ENCODE measurements around the gene VSTM4.

Gene VSTM4

GRCh38 chr10:49160814-49161213, 45.5 kb upstream of the VSTM4 start:
- DNase-seq (ENCODE audit: low read depth in 1 of 2, low spot score in 1 of 2), result no peak
- no peak for TF ChIP-seq POLR2AphosphoS5 (IDR thresholded peaks at IDR 0.05; ENCODE audit: low read depth)
- TF ChIP-seq REST (IDR thresholded peaks at IDR 0.05; ENCODE audit: insufficient replicate concordance, low read depth), result no peak
- TF ChIP-seq CTCF (IDR thresholded peaks at IDR 0.05; ENCODE audit: insufficient read depth, low read length), result no peak
- TF ChIP-seq SPI1 (IDR thresholded peaks at IDR 0.05; ENCODE audit: borderline replicate concordance, low read depth), result no peak
- no peak for TF ChIP-seq GABPA (IDR thresholded peaks at IDR 0.05; ENCODE audit: low read depth)
- no peak overlapping the region for H3K4me3 ChIP-seq (replicated peaks; ENCODE audit: insufficient read depth, low read length)
- no peak overlapping the region for H3K27ac ChIP-seq (replicated peaks)
- H3K27me3 ChIP-seq (ENCODE audit: insufficient read depth, poor library complexity, severe bottlenecking), result no peaks in the 10 kb centered on the region

- Histone ChIP-seq H3K27me3 (ENCODE audit: insufficient read depth, poor library complexity, severe bottlenecking) (no peaks in the 10 kb centered on the region), H3K4me3 (replicated peaks; ENCODE audit: insufficient read depth, low read length) (no peak overlapping the region), H3K27ac (replicated peaks) (no peak overlapping the region)
- no peak for DNase-seq (ENCODE audit: low read depth in 1 of 2, low spot score in 1 of 2)
- TF ChIP-seq POLR2AphosphoS5 (IDR thresholded peaks at IDR 0.05; ENCODE audit: low read depth) (no peak), SPI1 (IDR thresholded peaks at IDR 0.05; ENCODE audit: borderline replicate concordance, low read depth) (no peak), CTCF (IDR thresholded peaks at IDR 0.05; ENCODE audit: insufficient read depth, low read length) (no peak), GABPA (IDR thresholded peaks at IDR 0.05; ENCODE audit: low read depth) (no peak), REST (IDR thresholded peaks at IDR 0.05; ENCODE audit: insufficient replicate concordance, low read depth) (no peak)
Observed at GRCh38 chr10:49160110-49160509, 44.8 kb upstream of the VSTM4 start.

GRCh38 chr10:49158915-49159314, 43.6 kb upstream of the VSTM4 start:
- Histone ChIP-seq H3K27me3 (ENCODE audit: insufficient read depth, poor library complexity, severe bottlenecking) (no peaks in the 10 kb centered on the region), H3K4me3 (replicated peaks; ENCODE audit: insufficient read depth, low read length) (no peak overlapping the region), H3K27ac (replicated peaks) (no peak overlapping the region)
- TF ChIP-seq SPI1 (IDR thresholded peaks at IDR 0.05; ENCODE audit: borderline replicate concordance, low read depth) (no peak), REST (IDR thresholded peaks at IDR 0.05; ENCODE audit: insufficient replicate concordance, low read depth) (no peak), POLR2AphosphoS5 (IDR thresholded peaks at IDR 0.05; ENCODE audit: low read depth) (no peak), CTCF (IDR thresholded peaks at IDR 0.05; ENCODE audit: insufficient read depth, low read length) (no peak), GABPA (IDR thresholded peaks at IDR 0.05; ENCODE audit: low read depth) (no peak)
- no peak for DNase-seq (ENCODE audit: low read depth in 1 of 2, low spot score in 1 of 2)

Measured in HL-60 (cell line).